ENCODE data around the gene IL36A.

IL36A gene

GRCh38 chr2:112980537-112980936 is 24.7 kb upstream of the IL36A start:
- in situ Hi-C loops (cut with MboI; ENCODE audit: low sequenced_read_pairs, unreplicated experiment) = no loop called here
- no peak for TF ChIP-seq CTCF (IDR thresholded peaks at IDR 0.05; ENCODE audit: borderline replicate concordance, control extremely low read depth, extremely low read depth, insufficient read depth, missing control alignments)
- DNase-seq (ENCODE audit: low spot score) = no peak

GRCh38 chr2:112985090-112985489 is 20.2 kb upstream of the IL36A start:
- DNase-seq (ENCODE audit: low spot score) = no peak
- in situ Hi-C loops (cut with MboI; ENCODE audit: low sequenced_read_pairs, unreplicated experiment) = no loop called here

GRCh38 chr2:112989611-112990010 is 15.6 kb upstream of the IL36A start:
- DNase-seq (ENCODE audit: low spot score) = no peak
- in situ Hi-C loops (cut with MboI; ENCODE audit: low sequenced_read_pairs, unreplicated experiment) = no loop called here
- TF ChIP-seq CTCF (IDR thresholded peaks at IDR 0.05; ENCODE audit: borderline replicate concordance, control extremely low read depth, extremely low read depth, insufficient read depth, missing control alignments) = no peak

More at GRCh38 chr2:112985090-112985489, 20.2 kb upstream of the IL36A start:
- no peak for TF ChIP-seq CTCF (IDR thresholded peaks at IDR 0.05; ENCODE audit: borderline replicate concordance, control extremely low read depth, extremely low read depth, insufficient read depth, missing control alignments)

- TF ChIP-seq CTCF (IDR thresholded peaks at IDR 0.05; ENCODE audit: borderline replicate concordance, control extremely low read depth, extremely low read depth, insufficient read depth, missing control alignments) = no peak
- DNase-seq (ENCODE audit: low spot score) = no peak
- in situ Hi-C loops (cut with MboI; ENCODE audit: low sequenced_read_pairs, unreplicated experiment) = no loop called here
Measured at GRCh38 chr2:112993831-112994230, 11.4 kb upstream of the IL36A start.

GRCh38 chr2:112994648-112995047 is 10.6 kb upstream of the IL36A start:
- in situ Hi-C loops (cut with MboI; ENCODE audit: low sequenced_read_pairs, unreplicated experiment) = no loop called here
- TF ChIP-seq CTCF (IDR thresholded peaks at IDR 0.05; ENCODE audit: borderline replicate concordance, control extremely low read depth, extremely low read depth, insufficient read depth, missing control alignments) = no peak
- no peak for DNase-seq (ENCODE audit: low spot score)

GRCh38 chr2:112995346-112995920 is 9.8 kb upstream of the IL36A start:
- TF ChIP-seq CTCF (IDR thresholded peaks at IDR 0.05; ENCODE audit: borderline replicate concordance, control extremely low read depth, extremely low read depth, insufficient read depth, missing control alignments) = no peak
- DNase-seq (ENCODE audit: low spot score) = no peak
- in situ Hi-C loops (cut with MboI; ENCODE audit: low sequenced_read_pairs, unreplicated experiment) = no loop called here
